Activated CD8-positive, alpha-beta memory T cell treated with anti-CD3 and anti-CD28 coated beads for 1 hour (primary cell): Measurements from ENCODE around the gene ZNF692.
"Not testable (repeated sequence)": the region's sequence is repeated elsewhere in the genome, so short reads cannot be mapped to it uniquely, and the experiment has no call there.

Experiments used
- DNase-seq, 2 donors: peaks; one replicate each; pipeline ENCODE4 v3.0.0-alpha.2; 2020; ENCODE audit warnings: low read depth in 1 of 2; ENCODE audit errors: extremely low read depth in 1 of 2

Gene ZNF692

GRCh38 chr1:248811514-248812490 is 47.1 kb downstream of the ZNF692 start:
- DNase-seq: no peak

GRCh38 chr1:248810727-248811513 is 48.0 kb downstream of the ZNF692 start:
- no peak for DNase-seq

- no peak for DNase-seq
Observed at GRCh38 chr1:248810000-248810726, 48.7 kb downstream of the ZNF692 start.

GRCh38 chr1:248808876-248809275 is 50.0 kb downstream of the ZNF692 start:
- DNase-seq: no peak

- DNase-seq: peak in 1 of 2 donors; percentile 29
Observed at GRCh38 chr1:248807067-248807737, 51.7 kb downstream of the ZNF692 start.

- no peak for DNase-seq
Observed at GRCh38 chr1:248805876-248806275, 53.0 kb downstream of the ZNF692 start.

- no peak for DNase-seq
Observed at GRCh38 chr1:248804771-248805681, 53.9 kb downstream of the ZNF692 start.

GRCh38 chr1:248803501-248803900 is 55.4 kb downstream of the ZNF692 start:
- DNase-seq: not testable (repeated sequence)

GRCh38 chr1:248802454-248802853 is 56.4 kb downstream of the ZNF692 start:
- DNase-seq: no peak

GRCh38 chr1:248800459-248800858 is 58.4 kb downstream of the ZNF692 start:
- DNase-seq: no peak
